Heart left ventricle (tissue), 13 donors: Measurements from ENCODE around the gene HYAL1.

ENCODE experiments used
- POLR2A ChIP-seq, 2 donors: fragments of 450-650 bp; IDR thresholded peaks; one replicate each; pipeline ENCODE4 v1.6.1; 2017; ENCODE audit warnings: antibody characterized with exemption in 2 of 2, mild to moderate bottlenecking in 2 of 2, moderate library complexity in 2 of 2
- TF ChIP-seq, protein P1 (sequence below), 12 donors: fragments of 200-600 bp; sonication (generic) in 4 of 12; IDR thresholded peaks; one replicate each; pipeline versions ENCODE4 v1.5.0 to v1.8.0; 2018 to 2022; ENCODE audit warnings: antibody characterized with exemption in 12 of 12, mild to moderate bottlenecking in 5 of 12
- donor health status: ischemic (EF 13 %, LVEDD 7.1; RV severe dilation, severe dysfunction).
- donor health status: DM: no; HTN: yes; CAD: no.
- donor health status: DM: no; HTN: no; CAD: no.
- donor health status: ischemic (EF 25% LVEDD 6.9; RV normal size, moderate dysfunction).
- donor health status: ischemic (EF 25% LVEDD 5.7; RV mildly dilated, moderate dysfunction).
- donor health status: ischemic (EF 35%, LVEDD 5.7; RV mildly dilated, moderate dysfunction).
- donor health status: nonischemic (EF 11% LVEDD 7.7; RV severe dilation, severe dysfunction).
- donor health status: DM: yes; HTN: yes; CAD: no.
- donor health status: PGD.
- donor health status: ischemic (EF 29% LVEDD 5.4; RV normal size, mild dysfunction).
- donor health status: nonischemic (EF 23%, LVEDD 6.1; RV moderate dilation, normal function).

DNA sequence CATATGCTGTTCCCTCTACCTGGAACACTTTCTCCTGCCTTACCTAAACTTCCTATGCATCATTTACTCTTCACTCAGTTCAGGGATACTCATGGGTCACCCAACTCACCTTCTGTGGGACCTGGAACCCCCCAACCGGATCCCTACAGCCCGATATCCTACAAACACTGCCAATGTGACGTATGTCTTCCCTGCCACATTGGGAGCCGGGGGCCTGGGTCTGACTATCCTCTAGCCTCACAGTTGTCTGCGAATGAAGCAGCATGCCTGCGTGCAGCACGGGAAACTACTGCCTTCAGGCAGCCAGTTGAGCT lies 46.8 kb upstream of the HYAL1 start:
- TF ChIP-seq, protein P1, sequence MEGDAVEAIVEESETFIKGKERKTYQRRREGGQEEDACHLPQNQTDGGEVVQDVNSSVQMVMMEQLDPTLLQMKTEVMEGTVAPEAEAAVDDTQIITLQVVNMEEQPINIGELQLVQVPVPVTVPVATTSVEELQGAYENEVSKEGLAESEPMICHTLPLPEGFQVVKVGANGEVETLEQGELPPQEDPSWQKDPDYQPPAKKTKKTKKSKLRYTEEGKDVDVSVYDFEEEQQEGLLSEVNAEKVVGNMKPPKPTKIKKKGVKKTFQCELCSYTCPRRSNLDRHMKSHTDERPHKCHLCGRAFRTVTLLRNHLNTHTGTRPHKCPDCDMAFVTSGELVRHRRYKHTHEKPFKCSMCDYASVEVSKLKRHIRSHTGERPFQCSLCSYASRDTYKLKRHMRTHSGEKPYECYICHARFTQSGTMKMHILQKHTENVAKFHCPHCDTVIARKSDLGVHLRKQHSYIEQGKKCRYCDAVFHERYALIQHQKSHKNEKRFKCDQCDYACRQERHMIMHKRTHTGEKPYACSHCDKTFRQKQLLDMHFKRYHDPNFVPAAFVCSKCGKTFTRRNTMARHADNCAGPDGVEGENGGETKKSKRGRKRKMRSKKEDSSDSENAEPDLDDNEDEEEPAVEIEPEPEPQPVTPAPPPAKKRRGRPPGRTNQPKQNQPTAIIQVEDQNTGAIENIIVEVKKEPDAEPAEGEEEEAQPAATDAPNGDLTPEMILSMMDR (IDR thresholded peaks at IDR 0.05), result no peak
- no peak for TF ChIP-seq POLR2A (IDR thresholded peaks at IDR 0.05)
